H7 (cell line): ENCODE measurements around the gene KIAA0825. TPM values are rescaled to one million over a fixed set of nuclear protein-coding genes. Genes with fewer than 3 reads are reported as not detected.
"Not testable (repeated sequence)": the region's sequence is repeated elsewhere in the genome, so short reads cannot be mapped to it uniquely, and the experiment has no call there.

Source experiments
- DNase-seq: peaks from one replicate; pipeline ENCODE4 v3.0.0; 2012
- H3K27me3 ChIP-seq: 2 replicates; pipeline ENCODE4 v1.6.0; 2011; ENCODE audit warnings: mild to moderate bottlenecking, low read length; ENCODE audit not compliant: control insufficient read depth, insufficient read depth
- H3K36me3 ChIP-seq: replicated peaks from 2 replicates; pipeline ENCODE4 v1.5.1; 2011; ENCODE audit warnings: low read length; ENCODE audit not compliant: control insufficient read depth, insufficient read depth
- H3K4me3 ChIP-seq: 2 replicates; pipeline ENCODE4 v1.5.1; 2011; ENCODE audit warnings: low read depth, mild to moderate bottlenecking, control low read depth, low read length, moderate library complexity; ENCODE audit not compliant: insufficient read depth
- total RNA-seq: library from RNA; depleted of rRNA; stranded (reverse); fragments of >200 nt; shearing (Covaris generic); gene quantifications from 2 replicates; pipeline ENCODE4 v1.2.3, GENCODE V29; 2014

The KIAA0825 gene
- total RNA-seq, 1 experiment from 2014 or later = 1.5 TPM

DNA sequence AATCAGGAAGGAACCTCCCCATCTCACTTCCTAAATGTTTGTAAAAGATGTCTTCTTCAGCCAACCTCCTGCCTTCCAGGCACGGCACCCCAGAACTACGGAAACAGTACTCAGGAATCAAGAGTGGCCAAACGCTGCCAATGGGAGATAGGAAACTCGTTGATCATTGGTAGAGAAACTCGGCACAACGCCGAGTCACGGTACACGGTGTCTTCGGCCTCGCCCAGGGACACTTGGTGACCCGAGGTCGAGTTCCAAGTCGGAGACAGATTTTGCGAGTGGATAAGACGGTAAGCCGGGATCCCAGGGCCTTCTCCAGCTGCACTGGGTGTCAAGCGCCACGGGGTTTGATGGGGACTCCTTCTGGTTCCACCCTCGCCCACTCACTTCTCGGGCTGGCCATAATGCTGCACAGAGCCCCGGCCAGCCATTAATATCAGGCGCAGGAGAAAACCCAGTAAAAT lies 343 bp downstream of the KIAA0825 start:
- no peaks in the 10 kb centered on the region for H3K27me3 ChIP-seq
- H3K36me3 ChIP-seq = no peaks in the 10 kb centered on the region
- H3K4me3 ChIP-seq = peak overlapping the region; percentile 93
- peak; percentile 4 for DNase-seq

DNA sequence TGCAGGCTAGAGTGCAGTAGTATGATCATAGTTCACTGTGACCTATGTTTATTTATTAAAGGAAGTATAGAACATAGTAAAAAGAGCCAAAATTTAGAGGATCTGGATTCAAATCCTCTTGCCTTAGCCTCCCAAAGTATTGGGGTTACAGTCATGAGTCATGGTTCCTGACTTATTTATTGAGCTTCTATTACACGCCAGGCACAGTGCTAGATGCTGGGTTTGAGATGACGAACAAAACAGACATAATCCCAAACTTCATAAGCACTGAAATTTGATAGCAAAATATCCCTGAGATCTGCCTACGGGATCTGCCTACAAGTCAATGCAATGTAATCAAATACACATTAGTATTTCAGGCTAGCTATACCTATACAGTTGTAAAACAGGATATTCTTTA lies 2.5 kb downstream of the KIAA0825 start:
- Histone ChIP-seq H3K4me3 (no peak overlapping the region), H3K27me3 (no peaks in the 10 kb centered on the region), H3K36me3 (no peaks in the 10 kb centered on the region)
- DNase-seq = no peak

DNA sequence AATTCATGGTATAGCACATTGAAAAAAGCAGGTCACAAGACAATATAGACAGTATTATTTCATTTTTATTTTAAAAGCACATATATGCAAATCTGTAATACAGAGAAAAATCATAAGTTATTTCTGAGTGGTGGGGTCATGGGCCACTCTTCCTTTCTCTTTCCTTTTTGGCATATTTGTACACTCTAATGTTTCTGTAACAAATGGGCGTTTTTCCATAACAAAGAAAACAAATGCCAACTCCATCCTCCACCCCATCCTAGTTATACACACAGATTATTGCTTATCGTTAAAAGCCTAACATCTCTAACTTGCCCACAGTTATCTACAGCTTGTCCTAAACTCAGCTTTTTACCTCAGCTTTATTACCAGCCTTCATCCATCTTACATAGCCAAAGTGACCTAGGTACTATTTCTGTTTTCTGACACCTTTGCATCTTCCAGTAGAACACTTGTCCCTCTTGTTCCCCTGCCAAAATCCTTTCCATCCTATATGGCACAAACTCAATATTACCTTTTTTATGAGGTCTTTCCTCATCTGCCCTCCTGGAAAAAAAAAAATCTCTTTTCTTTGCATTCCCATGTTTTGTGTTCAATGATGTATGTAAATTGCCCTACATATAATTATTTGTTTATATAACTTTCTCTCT lies 4.1 kb downstream of the KIAA0825 start:
- no peaks in the 10 kb centered on the region for H3K27me3 ChIP-seq
- no peaks in the 10 kb centered on the region for H3K36me3 ChIP-seq
- no peak for DNase-seq
- no peak overlapping the region for H3K4me3 ChIP-seq

DNA sequence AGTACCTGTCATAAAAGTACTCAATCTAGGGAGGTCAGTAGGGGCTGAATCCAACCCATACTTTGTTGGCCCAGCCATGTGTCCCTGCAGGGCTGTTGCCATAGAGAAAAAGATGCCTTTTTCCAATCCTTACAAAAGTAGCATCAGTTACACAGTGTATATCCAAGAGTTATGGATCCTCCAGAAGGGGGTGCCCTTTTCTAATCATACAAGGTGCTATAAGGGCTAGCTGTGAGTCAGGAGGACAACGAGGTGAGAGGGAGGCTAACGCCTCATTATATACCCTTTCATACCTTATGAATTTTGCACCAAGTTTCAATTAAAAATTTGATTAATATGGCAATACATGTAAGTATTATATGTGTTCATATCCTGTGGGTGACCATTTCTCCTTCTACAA lies 4.8 kb downstream of the KIAA0825 start:
- no peak overlapping the region for H3K4me3 ChIP-seq
- H3K27me3 ChIP-seq = no peaks in the 10 kb centered on the region
- DNase-seq = peak; percentile 5
- no peaks in the 10 kb centered on the region for H3K36me3 ChIP-seq

DNA sequence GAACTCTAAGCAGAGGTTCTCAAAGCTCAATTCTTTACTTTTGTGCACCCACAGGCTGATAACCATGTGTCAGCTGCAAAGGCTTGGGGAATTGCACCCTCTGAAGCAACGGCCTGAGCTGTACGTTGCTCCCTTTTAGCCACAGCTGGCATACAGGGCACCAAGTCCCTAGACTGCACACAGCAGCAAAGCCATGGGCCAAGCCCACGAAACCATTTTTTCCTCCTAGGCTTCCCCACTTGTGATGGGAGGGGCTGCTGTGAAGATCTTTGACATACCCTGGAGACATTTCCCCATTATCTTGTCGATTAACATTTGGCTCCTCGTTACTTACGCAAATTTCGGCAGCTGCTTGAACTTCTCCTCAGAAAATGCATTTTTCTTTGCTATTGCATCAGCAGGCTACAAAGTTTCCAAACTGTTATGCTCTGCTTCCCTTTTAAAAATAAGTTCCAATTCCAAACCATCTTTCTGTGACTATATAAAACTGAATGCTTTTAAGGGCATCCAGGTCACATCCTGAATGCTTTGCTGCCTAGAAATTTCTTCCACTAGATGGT lies 23.0 kb downstream of the KIAA0825 start:
- Histone ChIP-seq H3K36me3 (no peaks in the 10 kb centered on the region), H3K4me3 (no peak overlapping the region), H3K27me3 (no peaks in the 10 kb centered on the region)
- DNase-seq = no peak

DNA sequence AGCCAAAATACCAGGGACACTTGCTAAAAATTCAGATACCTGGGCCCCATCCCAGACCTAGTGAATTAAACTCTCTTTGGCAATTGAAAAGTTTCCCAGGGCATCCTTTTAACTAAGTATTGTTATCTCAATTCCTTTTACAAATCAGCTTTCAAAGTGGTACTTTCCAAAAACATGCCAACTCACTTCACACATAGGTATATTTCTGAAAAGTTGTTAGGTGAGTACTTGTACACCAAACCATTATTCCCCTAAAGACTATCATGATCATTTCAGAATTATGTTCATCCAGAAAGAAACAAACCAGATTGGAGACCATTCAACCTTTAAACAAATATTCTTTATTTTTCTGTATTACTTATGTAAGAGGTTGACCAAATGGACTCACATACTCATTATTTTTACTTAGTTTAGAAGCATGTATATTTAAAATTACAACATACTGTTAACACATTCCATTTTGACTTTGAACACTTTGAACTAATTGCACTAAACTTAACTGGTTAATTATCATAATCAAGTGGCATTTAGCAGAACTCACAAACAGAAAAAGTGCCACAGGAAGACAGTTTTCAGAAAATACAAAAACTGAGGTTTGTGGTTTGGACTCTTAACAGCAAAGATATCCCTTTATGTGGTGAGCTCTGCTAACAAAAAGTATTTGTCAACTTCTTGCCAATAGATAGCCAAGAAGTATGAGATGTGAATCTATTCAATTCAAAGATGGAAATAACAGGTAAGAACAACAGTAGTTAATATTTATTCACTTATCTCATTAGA lies 40.7 kb downstream of the KIAA0825 start:
- H3K4me3 ChIP-seq = no peak overlapping the region
- no peak for DNase-seq
- no peaks in the 10 kb centered on the region for H3K27me3 ChIP-seq
- no peaks in the 10 kb centered on the region for H3K36me3 ChIP-seq

DNA sequence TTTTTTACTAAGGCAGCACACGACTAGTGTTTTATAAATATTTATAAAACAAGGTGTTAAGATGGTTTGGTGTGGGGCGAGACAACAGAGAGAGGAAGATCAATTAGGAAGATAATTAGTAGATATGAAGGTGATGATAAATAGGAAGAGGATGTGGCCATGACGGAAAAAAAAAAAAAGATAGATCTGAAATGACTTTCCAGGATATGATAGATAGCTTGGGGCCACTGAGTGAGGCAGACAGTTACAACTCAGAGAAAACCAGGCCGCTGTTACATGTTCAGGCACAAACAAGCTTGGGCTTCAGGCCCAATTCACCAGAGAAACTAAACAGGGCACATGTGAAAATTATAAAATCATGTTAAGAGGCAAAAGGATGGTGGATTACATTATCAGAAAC lies 43.2 kb downstream of the KIAA0825 start:
- H3K27me3 ChIP-seq = no peaks in the 10 kb centered on the region

DNA sequence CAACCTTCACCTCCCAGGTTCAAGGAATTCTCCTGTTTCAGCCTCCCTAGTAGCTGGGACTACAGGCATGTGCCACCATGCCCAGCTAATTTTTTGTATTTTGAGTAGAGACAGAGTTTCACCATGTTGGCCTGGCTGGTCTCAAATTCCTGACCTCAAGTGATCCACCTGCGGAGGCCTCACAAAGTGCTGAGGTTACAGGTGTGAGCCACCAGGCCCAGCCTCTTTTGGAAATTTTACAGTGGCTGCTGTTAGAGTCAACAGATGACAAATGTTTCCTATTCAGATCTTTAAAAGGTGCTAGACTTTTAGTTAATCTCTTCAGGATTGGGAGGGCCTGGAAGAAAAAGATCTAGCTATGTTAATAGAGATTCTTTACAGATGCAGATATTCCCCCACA lies 45.1 kb downstream of the KIAA0825 start:
- H3K4me3 ChIP-seq, H3K27me3 ChIP-seq, DNase-seq, H3K36me3 ChIP-seq: not testable (repeated sequence)

More for the DNA sequence above, 43.2 kb downstream of the KIAA0825 start:
- DNase-seq = no peak
- Histone ChIP-seq H3K36me3 (no peaks in the 10 kb centered on the region), H3K4me3 (no peak overlapping the region)

DNA sequence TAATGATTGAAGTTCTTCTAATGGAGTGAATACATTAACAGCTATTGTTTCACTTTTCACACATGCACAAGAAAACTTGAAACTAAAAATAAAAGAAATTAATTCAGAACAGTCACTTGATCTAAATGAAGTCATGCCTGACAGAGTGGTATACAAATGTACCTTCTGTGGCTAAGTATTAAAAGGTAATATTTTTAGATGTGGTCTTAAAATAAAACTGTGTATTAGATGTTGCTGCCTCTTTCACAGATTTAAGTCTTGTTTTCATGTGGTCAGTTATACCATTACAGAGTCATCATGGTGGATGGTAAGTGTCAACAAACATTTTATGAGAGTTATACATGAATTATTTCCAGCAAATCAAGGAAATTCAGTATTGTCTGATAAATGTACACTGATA lies 47.0 kb downstream of the KIAA0825 start:
- Histone ChIP-seq H3K36me3 (no peaks in the 10 kb centered on the region), H3K27me3 (no peaks in the 10 kb centered on the region), H3K4me3 (no peak overlapping the region)
- no peak for DNase-seq

DNA sequence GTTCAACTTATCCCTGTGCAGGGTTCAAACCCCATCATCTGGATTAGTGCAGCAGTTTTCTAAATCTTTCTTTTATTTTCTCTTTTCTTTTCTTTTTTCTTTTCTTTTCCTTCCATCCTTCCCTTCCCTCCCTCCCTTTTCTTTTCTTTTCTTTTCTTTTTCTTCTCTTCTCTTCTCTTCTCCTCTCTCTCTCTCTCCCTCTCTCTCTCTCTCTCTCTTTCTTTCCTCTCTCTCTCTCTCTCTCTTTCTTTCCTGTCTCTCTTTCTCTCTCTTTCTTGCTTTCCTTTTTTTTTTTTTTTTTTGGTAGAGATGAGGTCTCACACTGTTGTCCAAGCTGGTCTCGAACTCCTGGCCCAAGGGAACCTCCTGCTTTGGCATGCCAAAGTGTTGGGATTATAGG lies 53.6 kb downstream of the KIAA0825 start:
- DNase-seq = no peak
- no peaks in the 10 kb centered on the region for H3K36me3 ChIP-seq
- no peaks in the 10 kb centered on the region for H3K27me3 ChIP-seq
- H3K4me3 ChIP-seq = no peak overlapping the region

DNA sequence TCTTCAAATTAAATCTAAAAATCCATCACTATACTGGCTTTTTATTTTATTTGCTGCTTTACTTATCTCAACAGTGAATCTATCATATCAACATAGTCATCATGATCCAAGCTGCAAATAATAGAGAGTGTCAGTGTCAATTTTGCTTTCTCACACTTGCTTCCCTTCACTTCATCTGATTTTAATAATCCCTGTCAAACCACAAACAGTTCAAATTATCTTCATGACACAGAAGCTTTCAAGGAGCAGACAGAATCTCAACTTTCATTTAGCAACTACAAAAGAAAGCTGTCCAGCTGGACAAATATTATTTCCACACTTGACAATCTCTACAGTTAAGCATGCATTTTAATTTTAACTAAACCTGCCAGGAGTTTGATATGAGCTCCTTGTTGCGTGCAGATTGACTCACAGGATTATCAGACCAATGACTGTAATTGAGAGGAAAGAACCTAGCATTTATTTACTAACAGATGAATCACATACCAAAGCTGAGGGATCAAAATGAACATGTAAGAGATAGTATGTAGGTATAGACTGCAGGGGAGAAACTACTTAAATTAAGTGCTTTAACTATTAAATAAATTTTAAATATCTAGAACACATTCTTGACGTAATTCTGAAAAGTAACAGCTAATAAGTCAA lies 56.0 kb downstream of the KIAA0825 start:
- H3K27me3 ChIP-seq = no peaks in the 10 kb centered on the region
- no peaks in the 10 kb centered on the region for H3K36me3 ChIP-seq
- DNase-seq = no peak
- no peak overlapping the region for H3K4me3 ChIP-seq

DNA sequence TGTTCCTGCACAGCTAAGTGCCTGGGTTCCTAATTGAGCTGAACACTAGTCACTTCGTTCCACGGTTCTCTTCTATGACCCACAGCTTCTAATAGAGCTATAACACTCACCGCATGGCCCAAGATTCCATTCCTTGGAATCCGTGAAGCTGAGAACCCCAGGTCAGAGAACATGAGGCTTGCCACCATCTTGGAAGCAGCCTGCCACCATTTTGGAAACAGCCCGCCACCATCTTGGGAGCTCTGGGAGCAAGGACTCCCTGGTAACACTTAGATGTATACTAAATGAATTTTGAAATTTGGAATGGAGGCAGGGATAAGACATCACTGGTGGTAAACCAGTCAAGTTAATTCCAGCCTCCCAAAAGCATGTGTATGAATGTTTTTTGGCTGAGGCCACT lies 60.4 kb downstream of the KIAA0825 start:
- no peak for DNase-seq
- Histone ChIP-seq H3K36me3 (no peaks in the 10 kb centered on the region), H3K27me3 (no peaks in the 10 kb centered on the region)

DNA sequence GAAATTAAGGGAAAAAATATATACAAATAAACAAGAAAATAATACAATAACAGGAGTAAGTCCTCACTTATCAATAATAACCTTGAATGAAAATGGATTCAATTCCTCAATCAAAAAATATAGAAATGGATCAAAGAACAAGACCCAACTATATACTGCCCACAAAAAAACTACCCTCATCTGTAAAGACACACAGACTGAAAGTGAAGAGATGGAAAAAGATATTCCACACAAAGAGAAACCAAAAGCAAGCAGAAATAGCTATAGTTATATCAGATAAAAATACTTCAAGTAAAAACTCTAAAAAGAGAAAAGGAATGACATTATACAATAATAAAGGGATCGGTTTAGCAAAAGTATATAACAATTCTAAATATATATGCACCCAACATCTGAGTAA lies 66.5 kb downstream of the KIAA0825 start:
- DNase-seq = no peak

More for the DNA sequence above, 60.4 kb downstream of the KIAA0825 start:
- H3K4me3 ChIP-seq = no peak overlapping the region

DNA sequence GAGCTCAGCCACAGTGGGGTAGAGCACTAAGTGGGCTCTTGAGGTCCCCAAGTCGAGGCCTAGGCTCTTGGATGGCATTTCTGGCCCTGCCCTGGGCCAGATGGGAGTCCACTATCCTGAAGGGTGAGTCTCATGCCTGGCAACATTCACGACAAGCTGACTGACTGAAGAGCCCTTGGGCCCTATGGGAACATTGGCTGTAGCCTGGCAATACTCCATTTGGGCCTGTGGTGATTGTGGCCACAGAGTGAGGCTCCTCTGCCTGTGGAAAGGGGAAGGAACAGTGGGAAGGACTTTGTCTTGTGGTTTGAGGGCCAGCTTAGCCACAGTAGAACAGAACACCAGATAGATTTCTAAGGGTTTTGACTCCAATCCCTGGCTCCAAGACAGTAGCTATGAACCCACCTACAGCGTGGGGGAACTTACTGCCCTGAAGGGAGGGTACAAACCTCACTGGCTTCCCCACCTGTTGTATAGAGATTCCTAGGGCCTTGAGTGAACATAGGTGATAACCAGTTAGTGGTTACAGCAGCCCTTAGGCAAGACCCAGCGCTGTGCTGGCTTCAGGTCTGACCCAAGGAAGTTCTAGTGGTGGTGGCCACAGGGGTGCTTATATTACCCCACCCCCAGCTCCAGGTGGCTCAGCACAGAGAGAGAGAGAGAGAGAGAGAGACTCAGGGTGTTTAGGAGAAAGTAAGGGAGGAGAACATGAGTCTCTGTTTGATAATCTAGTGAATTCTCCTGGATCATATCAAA lies 72.4 kb downstream of the KIAA0825 start:
- no peak for DNase-seq
- H3K27me3 ChIP-seq = no peaks in the 10 kb centered on the region
- H3K36me3 ChIP-seq = no peaks in the 10 kb centered on the region
- H3K4me3 ChIP-seq = no peak overlapping the region

More for the DNA sequence above, 66.5 kb downstream of the KIAA0825 start:
- H3K36me3 ChIP-seq = no peaks in the 10 kb centered on the region
- no peaks in the 10 kb centered on the region for H3K27me3 ChIP-seq
- no peak overlapping the region for H3K4me3 ChIP-seq
